ENCODE results near the gene UNC119.

DNA sequence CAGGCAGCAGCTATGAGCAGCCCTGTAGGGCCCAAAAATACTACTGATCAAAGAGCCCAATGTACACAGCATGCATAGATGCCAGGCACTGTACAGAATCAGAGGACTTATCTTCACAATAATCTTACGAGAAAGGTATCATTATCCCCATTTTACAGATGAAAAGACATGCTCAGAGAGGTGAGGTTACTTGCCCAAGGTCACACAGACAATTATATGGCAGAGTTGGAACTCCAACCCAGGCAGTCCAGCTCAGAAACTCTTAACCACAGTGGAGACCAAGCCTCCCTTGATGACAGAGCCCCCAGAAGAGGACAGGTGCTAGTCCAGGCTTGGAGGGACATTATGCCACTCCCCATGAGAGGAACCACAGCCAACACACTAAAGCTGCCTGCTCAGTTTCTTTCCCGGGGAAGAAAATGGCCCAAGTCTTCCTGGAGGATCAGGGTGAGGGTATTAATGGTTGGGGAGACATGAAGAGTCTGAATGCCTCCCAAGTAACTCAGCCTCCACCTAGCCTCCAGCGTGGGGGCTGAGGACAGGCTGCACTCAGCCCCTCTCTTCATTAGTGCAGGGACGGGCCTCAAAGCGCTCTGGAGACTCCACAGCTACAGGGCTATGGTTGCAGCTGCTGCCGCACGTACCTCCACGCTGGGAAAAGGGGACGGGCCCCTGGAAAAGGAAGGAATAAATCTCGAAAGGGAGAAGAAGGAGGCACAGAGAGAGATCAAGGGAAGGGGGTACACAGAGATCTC lies 826 bp downstream of the UNC119 start:
- TF ChIP-seq, protein P1, sequence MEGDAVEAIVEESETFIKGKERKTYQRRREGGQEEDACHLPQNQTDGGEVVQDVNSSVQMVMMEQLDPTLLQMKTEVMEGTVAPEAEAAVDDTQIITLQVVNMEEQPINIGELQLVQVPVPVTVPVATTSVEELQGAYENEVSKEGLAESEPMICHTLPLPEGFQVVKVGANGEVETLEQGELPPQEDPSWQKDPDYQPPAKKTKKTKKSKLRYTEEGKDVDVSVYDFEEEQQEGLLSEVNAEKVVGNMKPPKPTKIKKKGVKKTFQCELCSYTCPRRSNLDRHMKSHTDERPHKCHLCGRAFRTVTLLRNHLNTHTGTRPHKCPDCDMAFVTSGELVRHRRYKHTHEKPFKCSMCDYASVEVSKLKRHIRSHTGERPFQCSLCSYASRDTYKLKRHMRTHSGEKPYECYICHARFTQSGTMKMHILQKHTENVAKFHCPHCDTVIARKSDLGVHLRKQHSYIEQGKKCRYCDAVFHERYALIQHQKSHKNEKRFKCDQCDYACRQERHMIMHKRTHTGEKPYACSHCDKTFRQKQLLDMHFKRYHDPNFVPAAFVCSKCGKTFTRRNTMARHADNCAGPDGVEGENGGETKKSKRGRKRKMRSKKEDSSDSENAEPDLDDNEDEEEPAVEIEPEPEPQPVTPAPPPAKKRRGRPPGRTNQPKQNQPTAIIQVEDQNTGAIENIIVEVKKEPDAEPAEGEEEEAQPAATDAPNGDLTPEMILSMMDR (IDR thresholded peaks at IDR 0.05; ENCODE audit: low read depth, low read length, poor library complexity, severe bottlenecking), result no peak
- no peak for TF ChIP-seq EZH2phosphoT487 (IDR thresholded peaks at IDR 0.05; ENCODE audit: borderline replicate concordance, low read length)
